Measurements from ENCODE around the gene PERCC1. TPM values are rescaled to one million over a fixed set of nuclear protein-coding genes. Genes with fewer than 3 reads are reported as not detected.
"Not testable (repeated sequence)": the region's sequence is repeated elsewhere in the genome, so short reads cannot be mapped to it uniquely, and the experiment has no call there.

The PERCC1 gene
- total RNA-seq, 1 donor from 2014 or later: not detected

- DNase-seq (ENCODE audit: low read depth): no peak
These were observed 2.3 kb downstream of the PERCC1 start for GRCh38 chr16:1433263-1433560.

- no peak for DNase-seq (ENCODE audit: low read depth)
These were observed 2.9 kb downstream of the PERCC1 start for GRCh38 chr16:1433756-1434155.

- DNase-seq (ENCODE audit: low read depth): no peak
These were observed 4.0 kb downstream of the PERCC1 start for GRCh38 chr16:1434644-1435592.

- DNase-seq (ENCODE audit: low read depth): no peak
These were observed 5.2 kb downstream of the PERCC1 start for GRCh38 chr16:1435921-1436697.

GRCh38 chr16:1436731-1437355 lies 6.0 kb downstream of the PERCC1 start:
- DNase-seq (ENCODE audit: low read depth): no peak

GRCh38 chr16:1437606-1438005 lies 6.7 kb downstream of the PERCC1 start:
- no peak for DNase-seq (ENCODE audit: low read depth)

GRCh38 chr16:1438229-1439057 lies 7.6 kb downstream of the PERCC1 start:
- DNase-seq (ENCODE audit: low read depth): no peak

GRCh38 chr16:1439058-1439698 lies 8.3 kb downstream of the PERCC1 start:
- no peak for DNase-seq (ENCODE audit: low read depth)

- DNase-seq (ENCODE audit: low read depth): not testable (repeated sequence)
These were observed 8.8 kb downstream of the PERCC1 start for GRCh38 chr16:1439699-1440074.

- peak; percentile 5 for DNase-seq (ENCODE audit: low read depth)
These were observed 10.5 kb downstream of the PERCC1 start for GRCh38 chr16:1441391-1441829.

- no peak for DNase-seq (ENCODE audit: low read depth)
These were observed 11.8 kb downstream of the PERCC1 start for GRCh38 chr16:1442697-1443096.

- no peak for DNase-seq (ENCODE audit: low read depth)
These were observed 12.6 kb downstream of the PERCC1 start for GRCh38 chr16:1443403-1443973.

- no peak for DNase-seq (ENCODE audit: low read depth)
These were observed 13.3 kb downstream of the PERCC1 start, which contains the start of gene CCDC154 for GRCh38 chr16:1443980-1444729. Gene CCDC154, minus strand, starts transcription at chr16:1444556. Its CDS starts 234 bp downstream, at chr16:1444322.

GRCh38 chr16:1444730-1445517 lies 14.0 kb downstream of the PERCC1 start:
- DNase-seq (ENCODE audit: low read depth): no peak

GRCh38 chr16:1445518-1446203 lies 14.8 kb downstream of the PERCC1 start:
- DNase-seq (ENCODE audit: low read depth): no peak

GRCh38 chr16:1446296-1447080 lies 15.6 kb downstream of the PERCC1 start:
- no peak for DNase-seq (ENCODE audit: low read depth)

- no peak for DNase-seq (ENCODE audit: low read depth)
These were observed 17.1 kb downstream of the PERCC1 start for GRCh38 chr16:1447965-1448364.
